ENCODE data around the gene GOSR2. TPM values are rescaled to one million over a fixed set of nuclear protein-coding genes. Genes with fewer than 3 reads are reported as not detected.

The GOSR2 gene
- total and polyA plus RNA-seq, 3 donors from 2014 or later, result 72.2 to 92.8 (median 92.4) TPM

GRCh38 chr17:46975287-46975686 is 52.3 kb downstream of the GOSR2 start:
- Histone ChIP-seq H3K9me3 (no peaks in the 10 kb centered on the region), H3K27me3 (no peaks in the 10 kb centered on the region), H3K4me3 (no peak overlapping the region), H3K36me3 (ENCODE audit: low read depth, missing control alignments) (no peaks in the 10 kb centered on the region), H3K4me1 (no peaks in the 10 kb centered on the region), H3K27ac (no peak overlapping the region)
- intact Hi-C loops (cut with DNase I; ENCODE audit: low total_unique reads), result no loop called here
- DNase-seq, result no peak
- no peak for TF ChIP-seq CTCF (IDR thresholded peaks at IDR 0.05)
- no peak for TF ChIP-seq POLR2A (IDR thresholded peaks at IDR 0.05)
- WGBS, 2 donors, result 78 to 82% methylated on average over 4 of the region's 4 CpGs

DNA sequence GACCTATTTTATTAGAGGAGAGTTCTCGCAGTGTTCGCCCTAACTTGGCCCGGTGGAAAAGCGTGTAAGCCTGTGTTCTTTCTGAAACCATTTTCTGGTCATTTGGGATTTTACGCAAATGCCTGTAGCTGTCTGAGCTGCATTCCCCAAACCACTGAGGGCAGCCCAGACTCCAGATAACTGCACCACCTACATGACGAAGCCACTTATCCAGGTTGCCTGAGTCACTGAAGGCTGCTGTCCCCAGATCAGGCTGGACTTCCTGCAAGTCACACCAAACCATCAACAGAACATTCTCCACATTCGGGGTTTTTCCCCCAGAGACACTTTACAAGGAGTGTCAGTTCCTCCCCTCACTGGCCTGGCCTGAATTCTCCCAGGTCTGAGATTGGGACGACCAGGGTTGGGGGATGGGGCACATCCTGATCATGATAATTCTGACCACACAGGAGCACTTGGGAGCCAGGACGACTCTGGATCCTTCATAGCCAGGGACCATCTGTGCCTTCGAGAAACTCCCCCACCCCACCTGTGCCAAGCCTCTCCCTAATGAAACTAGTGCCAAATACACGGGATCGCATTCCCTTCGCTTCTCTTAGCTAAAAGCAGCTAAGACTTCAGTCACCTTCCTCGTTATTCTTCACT is 53.8 kb downstream of the GOSR2 start:
- intact Hi-C loops (cut with DNase I; ENCODE audit: low total_unique reads), result no loop called here
- no peak for DNase-seq
- WGBS, 2 donors, result 61 to 69% methylated on average over 14 of the region's 14 CpGs

GRCh38 chr17:46977348-46977747 is 54.4 kb downstream of the GOSR2 start:
- DNase-seq, result peak; percentile 48
- Histone ChIP-seq H3K4me3 (no peak overlapping the region), H3K27me3 (no peaks in the 10 kb centered on the region), H3K4me1 (no peaks in the 10 kb centered on the region), H3K27ac (no peak overlapping the region), H3K36me3 (ENCODE audit: low read depth, missing control alignments) (no peaks in the 10 kb centered on the region), H3K9me3 (no peaks in the 10 kb centered on the region)
- intact Hi-C loops (cut with DNase I; ENCODE audit: low total_unique reads), result no loop called here
- 44 to 48% methylated on average over 7 of the region's 7 CpGs for WGBS, 2 donors
- TF ChIP-seq CTCF (IDR thresholded peaks at IDR 0.05) (no peak), POLR2A (IDR thresholded peaks at IDR 0.05) (no peak)

More for the DNA sequence above, 53.8 kb downstream of the GOSR2 start:
- no peaks in the 10 kb centered on the region for H3K36me3 ChIP-seq (ENCODE audit: low read depth, missing control alignments)
- H3K27me3 ChIP-seq, result no peaks in the 10 kb centered on the region
- no peaks in the 10 kb centered on the region for H3K9me3 ChIP-seq
- no peak overlapping the region for H3K27ac ChIP-seq
- no peak overlapping the region for H3K4me3 ChIP-seq
- TF ChIP-seq CTCF (IDR thresholded peaks at IDR 0.05), result no peak
- TF ChIP-seq POLR2A (IDR thresholded peaks at IDR 0.05), result no peak
- H3K4me1 ChIP-seq, result no peaks in the 10 kb centered on the region

- H3K27ac ChIP-seq, result no peak overlapping the region
- no peaks in the 10 kb centered on the region for H3K36me3 ChIP-seq (ENCODE audit: low read depth, missing control alignments)
- H3K4me1 ChIP-seq, result no peaks in the 10 kb centered on the region
- no peaks in the 10 kb centered on the region for H3K9me3 ChIP-seq
- TF ChIP-seq CTCF (IDR thresholded peaks at IDR 0.05), result no peak
- no peak for TF ChIP-seq POLR2A (IDR thresholded peaks at IDR 0.05)
- H3K4me3 ChIP-seq, result peak overlapping the region; percentile 53 to 54
- intact Hi-C loops (cut with DNase I; ENCODE audit: low total_unique reads), result no loop called here
- DNase-seq, result no peak
- 13 to 15% methylated on average over 23 to 36 of the region's 36 CpGs for WGBS, 2 donors
- H3K27me3 ChIP-seq, result no peaks in the 10 kb centered on the region
Observed at GRCh38 chr17:46977750-46978488, 55.0 kb downstream of the GOSR2 start.
